ENCODE measurements around the gene TNS3. TPM values are rescaled to one million over a fixed set of nuclear protein-coding genes. Genes with fewer than 3 reads are reported as not detected.

The TNS3 gene
- total RNA-seq, 1 experiment from 2014 or later: 37.3 TPM

GRCh38 chr7:47424523-47424922 lies 157.4 kb downstream of the TNS3 start:
- in situ Hi-C loops (cut with HindIII; ENCODE audit: low sequenced_read_pairs): no loop called here

DNA sequence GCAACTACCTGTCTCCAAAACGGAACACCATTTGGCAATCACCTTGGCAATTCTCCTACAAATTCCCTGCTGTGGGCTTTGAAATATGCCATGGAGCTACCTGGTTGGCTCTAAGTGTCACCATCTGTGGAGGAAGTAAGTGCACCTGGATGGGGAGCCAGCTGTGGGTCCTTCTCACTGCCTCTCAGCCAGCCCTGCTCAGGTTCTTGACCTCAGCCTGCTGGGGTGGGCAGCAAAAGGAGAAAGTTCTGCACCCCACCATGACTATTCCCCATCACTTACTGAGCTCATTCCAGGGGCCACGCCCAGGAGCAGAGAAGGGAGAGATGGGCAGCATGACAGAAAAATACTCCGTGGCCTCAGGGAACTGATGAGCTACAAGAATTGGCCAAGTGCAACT lies 158.7 kb downstream of the TNS3 start:
- in situ Hi-C loops (cut with HindIII; ENCODE audit: low sequenced_read_pairs): no loop called here
- no peak for DNase-seq (ENCODE audit: low spot score)

More at GRCh38 chr7:47424523-47424922, 157.4 kb downstream of the TNS3 start:
- DNase-seq (ENCODE audit: low spot score): no peak

- in situ Hi-C loops (cut with HindIII; ENCODE audit: low sequenced_read_pairs): no loop called here
Measured at GRCh38 chr7:47422611-47423010, 159.3 kb downstream of the TNS3 start.

DNA sequence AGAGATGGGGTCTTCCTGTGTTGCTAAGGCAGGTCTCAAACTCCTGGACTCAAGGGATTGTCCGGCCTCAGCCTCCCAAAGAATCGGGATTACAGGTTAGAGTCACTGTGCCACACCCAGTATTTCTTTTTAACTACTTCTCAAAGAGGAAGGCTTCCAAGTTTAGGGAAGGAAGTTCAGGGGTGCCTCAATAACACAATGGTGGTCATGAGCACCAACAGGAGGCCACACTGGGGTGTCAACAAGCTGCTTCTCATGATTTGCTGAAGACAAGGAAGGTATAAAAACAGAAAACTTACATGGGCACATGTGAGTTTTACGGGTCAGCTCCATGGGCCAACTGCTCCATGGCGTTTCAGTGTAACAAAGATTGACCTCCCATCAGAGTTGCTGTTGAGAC lies 160.5 kb downstream of the TNS3 start:
- in situ Hi-C loops (cut with HindIII; ENCODE audit: low sequenced_read_pairs): no loop called here
- no peak for DNase-seq (ENCODE audit: low spot score)

More at GRCh38 chr7:47422611-47423010, 159.3 kb downstream of the TNS3 start:
- DNase-seq (ENCODE audit: low spot score): no peak

DNA sequence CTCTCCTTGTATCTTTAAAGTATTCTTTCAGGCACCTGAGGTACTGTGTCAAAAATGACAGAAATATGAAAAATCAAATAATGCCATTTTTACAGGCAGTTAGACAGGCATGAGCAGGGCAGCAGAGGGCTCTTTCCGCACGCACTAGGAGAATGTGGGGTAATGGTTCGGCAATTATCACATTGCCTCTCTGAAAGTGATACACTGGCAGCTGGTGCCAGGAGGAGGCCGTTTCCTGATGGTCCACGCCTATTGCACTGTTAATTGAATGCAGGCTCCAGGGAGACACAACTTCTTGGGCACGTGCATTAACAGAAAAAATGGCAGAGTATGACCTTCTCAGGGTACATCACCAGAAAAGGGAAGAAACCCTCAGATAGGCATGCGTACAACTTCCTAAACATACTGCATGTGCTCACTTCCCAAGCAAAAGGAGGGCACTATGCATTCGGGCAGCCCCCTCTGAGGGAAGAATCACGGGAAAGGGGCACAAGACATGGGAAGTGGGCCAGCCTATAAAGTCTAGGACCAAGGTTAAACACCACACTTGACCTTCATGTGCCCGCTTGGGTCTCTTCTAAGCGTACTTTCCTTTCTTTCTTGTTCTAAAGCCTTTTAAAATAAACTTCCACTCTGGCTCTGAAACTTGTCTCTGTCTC lies 161.7 kb downstream of the TNS3 start:
- no peak for DNase-seq (ENCODE audit: low spot score)
- in situ Hi-C loops (cut with HindIII; ENCODE audit: low sequenced_read_pairs): no loop called here

DNA sequence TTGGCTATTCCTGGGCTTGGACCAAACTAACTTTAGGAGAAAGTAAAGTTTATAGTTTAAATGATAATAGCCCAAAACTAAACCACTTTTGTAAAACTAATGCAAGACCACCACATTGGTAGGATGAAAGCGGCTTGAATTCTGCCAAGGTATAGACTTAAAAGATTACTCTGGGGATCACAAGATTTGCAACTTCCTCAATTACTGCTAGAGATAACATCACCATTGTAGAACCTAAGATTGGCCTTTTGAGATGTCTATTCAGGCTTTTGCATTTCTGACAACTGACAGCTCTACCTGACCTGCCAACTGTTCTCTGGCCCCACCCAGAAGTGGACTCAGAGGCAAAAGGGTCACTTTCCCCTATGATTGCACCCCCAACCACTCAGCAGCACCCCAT lies 162.4 kb downstream of the TNS3 start:
- in situ Hi-C loops (cut with HindIII; ENCODE audit: low sequenced_read_pairs): no loop called here
- DNase-seq (ENCODE audit: low spot score): no peak

GRCh38 chr7:47418601-47419309 lies 163.2 kb downstream of the TNS3 start:
- in situ Hi-C loops (cut with HindIII; ENCODE audit: low sequenced_read_pairs): no loop called here
- DNase-seq (ENCODE audit: low spot score): no peak

DNA sequence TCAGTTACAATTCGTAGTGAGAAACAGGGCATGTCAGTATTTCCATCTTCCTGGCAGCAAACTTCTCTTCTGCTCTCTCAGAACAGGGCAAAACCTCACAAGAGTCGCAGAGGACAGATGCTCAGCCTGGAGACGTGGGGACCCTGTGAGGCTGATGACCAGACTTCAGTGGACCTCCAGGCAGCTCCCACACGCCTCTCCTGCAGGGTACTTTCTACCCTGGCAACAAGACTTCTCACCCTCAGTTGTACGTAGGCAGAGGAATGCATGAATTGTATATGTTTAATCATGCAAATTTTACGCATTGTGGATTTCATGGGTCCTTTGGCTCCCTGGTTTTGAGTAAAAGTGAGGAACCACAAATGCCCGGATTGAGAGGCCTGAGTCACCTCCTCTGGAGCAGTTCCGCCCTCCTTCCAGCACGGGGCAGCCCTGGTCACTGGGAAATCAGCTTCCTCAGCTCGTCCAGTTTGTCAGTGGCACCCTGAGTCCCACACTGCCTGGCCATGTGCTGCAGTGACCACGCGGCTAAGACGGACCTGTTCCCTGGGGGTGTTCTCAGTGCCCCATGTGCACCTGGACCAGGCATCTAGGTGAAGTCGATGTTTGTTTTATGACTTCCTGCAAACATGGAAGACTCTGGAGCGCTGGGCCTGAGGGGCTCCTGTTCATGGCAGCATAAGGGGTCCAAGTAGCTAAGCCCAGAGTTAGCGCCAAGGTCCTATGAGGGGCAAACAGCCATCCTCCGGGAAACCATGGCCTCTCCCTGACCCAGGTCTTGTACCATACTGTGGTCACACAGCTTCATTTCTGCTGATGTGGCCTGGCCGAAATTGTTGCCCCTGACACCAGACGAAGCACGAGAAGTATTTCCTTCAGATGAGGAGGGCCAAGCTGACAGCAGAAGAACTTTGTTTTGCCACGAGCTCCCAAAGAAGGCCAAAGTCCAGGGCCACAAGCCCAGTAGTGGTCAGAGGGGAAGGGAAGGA lies 165.1 kb downstream of the TNS3 start:
- no peak for DNase-seq (ENCODE audit: low spot score)
- in situ Hi-C loops (cut with HindIII; ENCODE audit: low sequenced_read_pairs): no loop called here

DNA sequence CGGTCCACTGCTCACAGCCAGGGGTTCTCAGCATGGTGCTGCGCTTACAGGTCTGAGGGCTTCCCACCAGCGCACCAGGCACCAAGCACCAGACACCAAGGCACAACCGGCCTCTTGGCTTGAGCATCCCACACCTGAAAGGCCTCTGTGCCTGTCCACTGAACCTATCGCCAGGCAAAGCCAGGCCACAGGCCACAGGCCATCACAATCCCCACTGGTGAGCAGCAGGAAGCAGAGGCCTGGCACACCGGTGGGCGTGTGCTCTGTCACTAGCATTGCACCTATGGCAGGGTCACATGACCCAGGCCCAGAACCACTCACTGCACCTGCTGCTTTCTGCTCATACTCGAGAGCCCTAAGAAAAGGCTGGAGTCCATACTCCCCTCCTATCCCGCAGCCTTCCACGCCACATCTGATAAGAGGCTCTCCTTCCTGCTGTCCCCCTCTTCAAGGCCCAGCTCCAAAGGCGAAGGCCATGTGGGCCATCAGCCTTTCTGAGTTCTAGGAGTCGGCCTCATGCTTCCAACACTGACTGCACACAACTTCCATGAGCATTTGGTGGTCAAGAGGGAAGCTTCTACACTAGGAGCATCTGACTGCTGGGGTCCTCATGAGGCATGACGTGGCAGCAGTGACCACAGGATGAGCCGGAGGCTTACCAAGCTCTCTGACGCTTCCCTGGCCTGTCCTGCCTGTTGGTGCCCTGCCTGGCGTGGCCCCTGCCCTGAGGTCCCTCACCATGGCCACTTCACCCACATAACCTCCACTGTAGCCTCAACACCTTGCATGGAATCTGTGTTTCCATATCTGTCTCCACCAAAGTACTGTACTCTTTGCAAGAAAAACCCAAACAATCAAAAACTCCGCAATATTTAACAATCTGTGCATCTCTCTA lies 166.3 kb downstream of the TNS3 start:
- DNase-seq (ENCODE audit: low spot score): no peak
- in situ Hi-C loops (cut with HindIII; ENCODE audit: low sequenced_read_pairs): no loop called here

DNA sequence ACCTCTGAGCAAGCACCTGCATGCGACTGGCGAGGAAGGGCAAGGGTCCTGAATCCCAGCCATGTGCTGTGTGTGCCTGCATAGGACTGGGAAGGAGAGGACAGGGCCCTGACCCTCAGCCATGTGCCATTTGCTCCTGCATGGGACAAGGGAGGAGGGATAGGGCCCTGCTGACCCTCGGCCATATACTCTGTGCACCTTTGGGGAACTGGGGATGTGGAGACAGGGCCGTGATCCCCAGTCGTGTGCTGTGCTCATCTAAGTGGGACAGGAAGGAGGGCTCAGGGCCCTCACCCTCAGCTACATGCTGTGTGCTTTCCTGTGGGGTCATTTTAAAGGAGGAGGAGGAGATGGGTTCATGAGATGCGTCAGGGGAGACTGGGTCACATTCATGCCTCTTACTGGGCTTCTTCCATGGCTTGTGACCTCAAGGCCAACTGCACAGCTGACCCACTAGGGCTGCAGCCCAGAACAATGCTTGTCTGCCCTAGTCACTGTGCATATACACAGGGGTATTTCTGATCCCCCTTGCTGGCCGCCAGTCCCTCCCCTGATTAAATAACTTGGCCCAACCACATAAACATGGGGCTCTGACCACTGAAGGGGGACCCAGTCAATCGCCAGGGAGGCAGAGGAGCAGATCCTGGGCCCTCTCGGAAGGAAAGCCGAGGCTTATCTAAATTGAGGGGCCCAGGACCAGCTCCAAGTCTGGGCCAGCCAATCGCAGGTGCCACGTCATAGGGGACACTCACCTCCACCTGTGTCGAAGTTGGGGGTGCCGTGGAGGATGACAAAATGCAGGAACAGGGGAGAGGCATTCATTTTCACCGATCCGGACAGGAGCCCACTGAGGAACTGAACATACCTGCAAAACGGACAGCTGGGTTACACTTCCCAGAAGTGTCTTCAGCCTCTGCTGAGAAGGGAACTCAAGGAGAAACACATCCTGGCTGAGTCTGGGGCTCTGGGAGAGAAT lies 167.3 kb downstream of the TNS3 start:
- DNase-seq (ENCODE audit: low spot score): no peak
- in situ Hi-C loops (cut with HindIII; ENCODE audit: low sequenced_read_pairs): no loop called here

DNA sequence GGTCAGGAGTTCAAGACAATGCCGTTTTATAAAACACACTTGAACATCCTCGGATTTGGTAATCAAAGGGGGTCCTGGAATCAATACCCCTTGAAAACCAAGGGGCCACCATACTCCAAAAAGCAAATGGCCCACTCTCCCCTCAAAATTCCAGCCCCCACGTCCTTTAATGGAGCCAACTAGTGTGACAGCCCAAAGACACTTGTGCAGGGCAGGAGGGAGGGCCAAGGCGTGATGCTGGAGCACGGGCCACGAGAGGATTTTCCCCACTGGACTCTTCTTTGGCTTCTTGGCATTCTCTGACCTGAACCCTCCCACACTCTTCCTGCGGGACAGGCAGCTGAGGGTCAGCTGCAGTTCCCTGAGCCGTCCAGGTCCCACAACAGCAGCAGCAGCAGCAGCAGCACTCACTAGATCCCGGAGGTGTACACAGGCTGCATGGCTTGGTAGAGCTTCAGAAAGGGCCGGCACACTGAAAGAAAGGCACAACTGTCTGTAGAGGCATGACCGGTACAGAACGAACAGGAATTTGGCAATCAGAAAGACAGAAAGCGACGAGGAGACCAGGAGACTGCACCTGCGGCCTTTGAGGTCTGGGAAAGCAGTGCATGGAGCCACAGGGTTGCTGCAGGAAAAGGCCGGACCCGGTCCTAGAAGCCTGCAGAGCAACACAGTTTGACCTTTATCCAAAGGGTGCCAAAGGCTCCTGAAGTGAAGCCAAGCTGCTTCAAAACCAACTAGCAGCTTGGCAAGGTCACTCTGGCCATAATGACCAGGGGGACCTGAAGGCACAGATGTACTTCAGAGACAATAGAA lies 168.2 kb downstream of the TNS3 start:
- DNase-seq (ENCODE audit: low spot score): no peak
- in situ Hi-C loops (cut with HindIII; ENCODE audit: low sequenced_read_pairs): no loop called here

DNA sequence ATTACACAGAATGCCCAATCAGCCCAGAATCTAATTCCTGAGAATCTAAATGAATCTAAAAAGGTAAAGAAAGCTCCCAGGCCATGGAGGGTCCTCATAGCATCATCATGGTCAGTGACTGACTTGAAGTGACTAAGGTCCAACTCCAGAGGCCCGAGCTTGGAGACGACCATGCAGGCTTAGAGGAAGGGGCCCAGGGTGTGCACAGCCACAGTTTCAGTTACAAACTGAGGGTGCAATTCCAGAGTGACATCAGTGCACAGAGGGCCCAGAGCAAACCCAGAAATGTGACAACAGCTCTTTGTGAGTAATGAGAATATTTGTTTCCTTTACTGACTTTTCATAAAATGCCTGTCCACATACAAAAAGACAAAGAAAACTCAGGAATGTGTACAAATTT lies 170.0 kb downstream of the TNS3 start:
- DNase-seq (ENCODE audit: low spot score): no peak
- in situ Hi-C loops (cut with HindIII; ENCODE audit: low sequenced_read_pairs): no loop called here

- no peak for DNase-seq (ENCODE audit: low spot score)
- in situ Hi-C loops (cut with HindIII; ENCODE audit: low sequenced_read_pairs): no loop called here
Measured at GRCh38 chr7:47411281-47411869, 170.5 kb downstream of the TNS3 start.

DNA sequence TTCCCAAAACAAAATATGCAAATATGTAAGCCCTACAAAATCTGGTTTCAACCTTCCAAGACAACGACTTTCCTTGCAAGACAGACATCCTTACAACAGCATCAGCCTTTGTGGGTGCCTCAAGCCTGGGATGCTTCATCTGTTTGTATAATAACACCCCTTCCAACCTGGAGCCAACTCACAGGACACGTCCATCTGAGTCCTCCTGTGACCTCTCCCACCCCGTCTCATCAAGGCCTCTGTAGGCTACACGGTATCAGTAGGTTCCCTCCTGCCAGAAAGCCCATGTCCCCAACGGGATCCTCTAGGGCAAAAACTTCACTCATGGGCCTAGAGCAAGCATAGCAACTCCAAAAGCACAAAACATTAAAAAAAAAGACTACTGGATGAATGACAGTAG lies 173.2 kb downstream of the TNS3 start:
- DNase-seq (ENCODE audit: low spot score): no peak
- in situ Hi-C loops (cut with HindIII; ENCODE audit: low sequenced_read_pairs): no loop called here

DNA sequence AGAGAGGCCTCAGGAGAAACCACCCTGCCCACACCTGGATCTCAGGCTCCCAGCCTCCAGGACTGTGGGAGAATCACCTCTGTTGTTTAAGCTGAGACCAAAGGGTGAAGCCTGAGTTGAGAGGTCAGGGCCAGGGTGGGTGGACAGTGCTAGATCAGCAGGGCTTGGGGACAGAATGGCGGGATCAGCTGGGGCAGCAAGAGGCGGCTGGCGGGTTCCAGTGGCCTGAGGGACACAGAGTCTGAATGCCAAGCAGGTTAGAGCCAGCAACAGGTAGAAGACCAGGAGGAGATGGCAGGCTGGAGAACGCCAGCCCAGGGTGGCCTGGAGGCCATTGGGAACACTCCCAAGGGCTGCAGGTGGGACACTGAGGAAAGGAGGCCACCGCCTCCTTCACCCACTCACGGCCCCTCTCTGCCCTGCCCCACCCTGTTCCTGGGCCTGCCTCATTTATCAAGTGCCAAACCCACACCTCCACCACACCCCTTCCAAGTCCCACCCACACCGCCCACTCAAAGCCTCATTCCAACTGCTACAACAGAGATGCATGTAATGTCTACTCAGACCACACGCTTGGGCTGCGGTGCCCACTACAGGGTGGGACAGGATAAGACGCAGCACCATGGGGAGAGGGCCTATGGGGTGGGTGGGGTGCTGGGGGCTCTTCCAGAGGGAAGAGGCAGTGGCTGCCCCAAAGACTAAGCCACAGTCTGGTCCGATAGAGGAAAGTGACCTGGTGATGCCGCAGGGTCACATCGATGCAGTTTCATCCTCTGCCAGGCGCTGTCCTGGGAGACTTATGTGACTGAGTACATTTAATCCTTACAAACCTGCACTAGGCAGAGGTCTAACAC lies 173.9 kb downstream of the TNS3 start:
- in situ Hi-C loops (cut with HindIII; ENCODE audit: low sequenced_read_pairs): no loop called here
- DNase-seq (ENCODE audit: low spot score): no peak

GRCh38 chr7:47407136-47407535 lies 174.8 kb downstream of the TNS3 start:
- in situ Hi-C loops (cut with HindIII; ENCODE audit: low sequenced_read_pairs): no loop called here
- no peak for DNase-seq (ENCODE audit: low spot score)
